GM19239 (cell line): ENCODE data around the gene SLC25A25.

Experiments used
- DNase-seq: peaks from one replicate; pipeline ENCODE4 v3.0.0; 2011; ENCODE audit warnings: low spot score; ENCODE audit not compliant: insufficient read length
- FAIRE-seq: peaks from 2 replicates; lab custom pipeline; 2011; peaks lifted over from hg19 to GRCh38; lab: Jason Lieb, UNC

Gene SLC25A25

DNA sequence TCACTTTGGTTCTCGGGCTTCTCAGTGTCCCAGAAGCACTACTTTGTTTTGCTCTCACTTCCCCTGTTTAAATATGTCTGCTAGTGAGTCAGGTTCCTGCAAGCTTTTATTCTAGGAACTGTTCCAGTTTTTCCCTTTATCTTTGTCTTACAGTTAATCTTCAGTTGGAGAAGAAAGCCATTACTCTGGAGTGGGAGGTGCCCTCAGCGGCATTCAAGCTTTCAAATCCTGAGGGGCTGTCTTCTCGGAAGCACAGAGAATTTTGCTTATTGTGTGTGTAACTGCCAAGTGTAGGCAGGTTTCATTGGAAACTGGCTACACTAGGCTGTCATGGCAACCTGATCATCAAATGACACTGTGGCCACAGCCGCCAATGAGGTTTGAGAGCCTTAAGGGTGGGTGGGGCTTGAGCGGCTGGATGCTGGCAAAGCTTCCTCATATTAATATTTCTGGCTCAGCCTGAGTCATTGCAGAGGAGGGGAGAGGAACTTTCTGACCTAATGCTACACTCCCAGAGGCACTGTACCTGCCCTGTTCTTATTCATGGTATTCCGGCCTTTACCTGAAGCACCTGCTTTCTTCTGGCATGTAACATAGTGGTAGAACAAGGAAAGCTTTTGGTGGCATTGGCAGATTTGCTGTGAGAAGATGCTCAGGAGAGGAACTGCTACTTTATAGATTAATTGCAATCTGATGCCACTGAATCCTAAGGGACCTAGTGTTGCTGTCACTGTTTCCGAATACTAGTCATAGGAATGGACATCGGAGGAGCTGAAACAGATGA, 26.3 kb downstream of the SLC25A25 start:
- peak; percentile 85 for DNase-seq
- peak; percentile 4 for FAIRE-seq

DNA sequence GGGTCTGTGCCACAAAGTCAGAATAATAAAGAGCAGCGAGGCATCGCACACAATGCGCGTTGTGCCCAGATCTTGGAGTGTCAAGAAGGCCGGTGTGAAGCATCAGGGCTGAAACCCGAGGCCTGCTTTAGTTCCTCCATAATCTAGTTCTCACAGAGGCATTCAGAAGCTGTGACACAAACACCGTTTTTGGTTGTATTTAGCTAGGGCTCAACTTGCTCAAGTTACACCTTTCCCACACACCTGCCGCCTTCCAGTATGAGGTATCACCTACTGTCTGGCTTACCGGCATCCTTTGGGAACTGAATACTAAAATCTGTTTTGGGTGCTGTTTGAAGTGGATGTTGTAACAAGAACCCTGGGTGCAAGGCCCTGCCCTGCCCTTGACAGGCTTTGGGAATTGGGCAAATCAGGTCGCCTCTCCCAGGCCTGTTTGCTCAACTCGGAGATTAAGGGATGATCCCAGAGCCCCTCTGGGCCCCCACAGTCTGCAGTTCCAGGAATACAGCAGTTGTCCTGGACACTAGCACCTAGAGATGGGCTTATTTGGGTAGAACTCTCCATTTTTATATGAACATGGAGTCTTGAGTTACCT, 27.0 kb downstream of the SLC25A25 start:
- no peak for DNase-seq
- no peak for FAIRE-seq

DNA sequence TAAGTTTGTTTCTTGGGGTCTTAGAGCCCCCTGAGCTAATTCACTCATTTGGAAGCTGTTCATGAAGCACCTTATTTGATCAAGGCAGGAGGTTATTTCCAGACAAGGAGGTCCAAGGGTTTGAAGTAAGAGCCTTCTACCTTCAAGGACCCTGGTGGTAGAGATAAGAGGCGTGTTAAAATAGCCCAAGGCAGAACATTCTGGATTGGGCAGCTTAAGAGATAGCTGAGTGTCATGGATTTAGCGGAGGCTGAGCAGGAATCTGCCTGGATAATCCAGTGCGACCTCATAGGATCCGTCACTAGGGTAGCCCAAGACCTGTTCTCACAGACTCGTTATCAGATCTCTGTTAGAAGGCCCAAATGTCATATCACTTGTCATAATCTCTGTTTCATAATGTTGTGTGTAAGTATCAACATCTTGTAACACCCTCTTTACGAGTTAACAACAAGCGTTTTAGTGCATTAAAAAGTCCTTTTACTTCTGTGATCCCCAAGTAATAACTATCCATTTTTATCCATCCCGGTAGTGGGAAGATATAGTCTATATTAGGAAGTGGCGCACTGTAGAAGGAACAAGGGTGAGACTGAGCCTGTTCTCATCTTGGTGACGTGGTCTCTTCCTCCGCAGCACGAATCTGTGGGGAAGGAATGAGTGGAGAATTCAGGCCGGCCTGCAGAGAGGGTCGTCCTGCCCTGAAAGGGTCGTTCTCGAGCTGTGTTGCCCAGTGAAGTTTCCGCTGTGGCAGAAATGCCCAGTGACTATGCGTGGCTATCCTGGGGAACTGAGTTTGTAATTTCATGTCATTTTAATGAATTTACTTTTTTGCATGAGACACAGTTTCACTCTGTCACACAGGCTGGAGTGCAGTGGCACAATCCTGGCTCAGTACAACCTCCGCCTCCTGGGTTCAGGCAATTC, 28.8 kb downstream of the SLC25A25 start:
- DNase-seq (no peak), FAIRE-seq (no peak)

DNA sequence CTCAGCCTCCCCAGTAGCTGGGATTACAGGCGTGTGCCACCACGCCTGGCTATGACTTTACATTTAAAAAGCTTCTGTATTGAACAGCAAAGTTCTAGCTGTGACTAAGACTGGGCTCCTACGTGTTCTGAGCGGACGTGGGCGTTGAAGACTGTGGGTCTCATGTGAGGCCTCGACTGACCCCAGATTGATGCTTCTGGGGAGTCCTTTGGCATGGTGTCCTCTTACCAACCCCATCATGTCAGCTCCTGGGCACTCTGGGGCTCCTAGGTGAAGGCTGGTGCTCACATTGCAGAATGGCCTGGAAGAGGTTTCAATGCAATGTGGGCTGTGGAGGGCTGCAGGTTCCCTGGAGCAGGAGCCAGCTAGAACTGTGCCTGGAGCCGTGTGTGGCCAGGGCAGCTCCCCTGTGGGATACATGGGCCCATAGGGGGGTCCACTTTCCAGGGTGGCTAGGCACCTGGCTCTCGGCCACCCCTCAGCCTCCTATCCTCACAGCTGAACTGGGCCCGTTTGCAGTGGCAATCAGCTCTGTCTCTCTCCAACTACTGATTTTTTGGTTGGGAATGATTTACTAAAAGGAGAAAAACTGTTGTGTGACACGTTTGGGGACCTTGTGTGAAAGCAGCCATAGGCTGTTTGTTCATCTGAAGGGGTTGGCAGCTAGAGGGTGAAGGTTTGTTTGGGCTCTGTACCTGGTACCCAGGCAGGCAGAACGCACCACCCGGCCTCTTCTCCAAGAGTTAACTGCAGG, 29.7 kb downstream of the SLC25A25 start:
- DNase-seq (no peak), FAIRE-seq (no peak)

DNA sequence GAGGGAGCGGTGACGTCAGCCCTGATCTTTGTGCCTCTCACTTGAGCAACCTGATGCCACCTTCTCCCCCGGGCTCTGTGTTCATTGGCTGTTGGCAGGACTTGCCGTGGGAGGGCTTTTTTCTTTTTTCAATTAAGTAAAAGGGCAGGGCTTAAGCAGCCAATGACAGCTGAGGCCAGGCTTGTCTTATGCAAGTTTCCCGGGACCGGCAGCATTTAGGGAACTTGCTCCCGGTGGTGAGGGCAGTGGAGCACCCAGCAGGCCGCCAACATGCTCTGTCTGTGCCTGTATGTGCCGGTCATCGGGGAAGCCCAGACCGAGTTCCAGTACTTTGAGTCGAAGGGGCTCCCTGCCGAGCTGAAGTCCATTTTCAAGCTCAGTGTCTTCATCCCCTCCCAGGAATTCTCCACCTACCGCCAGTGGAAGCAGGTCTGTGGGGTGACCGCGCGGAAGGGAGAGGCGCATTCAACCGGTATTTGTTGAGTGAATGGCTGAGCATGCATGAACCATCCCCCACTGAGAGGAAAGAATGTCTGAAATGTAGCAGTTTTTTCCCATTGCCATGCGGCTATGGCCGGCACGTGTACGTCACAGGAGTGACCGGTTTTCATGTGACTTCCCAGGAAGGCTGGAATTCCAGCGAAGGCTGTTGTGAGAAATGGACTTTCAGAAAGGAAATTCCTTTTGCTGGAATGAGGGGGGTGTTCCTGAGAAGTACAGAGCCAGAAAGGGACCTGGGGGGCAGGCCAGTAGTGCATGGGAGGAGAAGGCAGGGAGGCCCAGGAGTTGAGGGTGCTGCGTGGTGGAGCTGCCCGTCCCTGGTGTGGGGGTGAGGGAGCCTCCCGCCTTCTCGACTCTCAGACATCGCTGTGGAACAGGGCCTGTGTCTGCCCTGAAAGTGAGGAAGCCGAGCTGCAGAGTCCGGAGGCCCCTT, 30.5 kb downstream of the SLC25A25 start:
- DNase-seq (no peak), FAIRE-seq (no peak)

DNA sequence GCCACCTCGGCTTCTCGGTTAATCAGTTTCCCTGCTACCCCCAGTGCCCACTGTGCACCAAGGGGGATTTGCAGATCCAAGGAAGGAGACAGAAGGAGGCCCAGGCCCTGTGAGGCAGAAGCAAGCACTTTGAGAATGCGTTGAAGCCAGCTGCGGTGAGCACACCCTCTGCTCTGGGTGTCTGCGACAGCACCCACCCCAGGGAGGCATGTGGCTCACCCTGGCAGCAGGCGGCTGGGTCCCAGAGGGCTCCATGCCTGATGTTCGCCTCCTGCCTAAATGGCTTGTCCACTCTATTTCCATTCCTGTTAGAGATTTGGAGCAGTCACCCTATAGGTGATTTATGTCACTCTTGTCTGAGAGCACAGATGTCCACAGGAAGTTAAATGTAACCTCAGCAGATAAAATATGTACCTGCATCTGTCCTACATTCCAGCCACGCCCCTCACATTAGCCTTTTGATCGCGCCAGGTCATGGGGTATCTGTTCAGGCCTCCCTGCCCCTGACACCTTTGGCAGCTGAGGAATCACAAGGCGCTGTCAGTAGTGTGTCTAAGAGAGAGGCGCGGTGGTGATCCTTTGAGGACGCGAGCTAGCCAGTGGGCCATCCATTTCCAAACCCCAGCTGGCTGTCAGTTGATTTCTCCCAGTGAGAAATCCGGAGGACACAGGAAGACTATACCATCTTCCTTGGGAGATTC, 31.3 kb downstream of the SLC25A25 start:
- FAIRE-seq (no peak), DNase-seq (no peak)

DNA sequence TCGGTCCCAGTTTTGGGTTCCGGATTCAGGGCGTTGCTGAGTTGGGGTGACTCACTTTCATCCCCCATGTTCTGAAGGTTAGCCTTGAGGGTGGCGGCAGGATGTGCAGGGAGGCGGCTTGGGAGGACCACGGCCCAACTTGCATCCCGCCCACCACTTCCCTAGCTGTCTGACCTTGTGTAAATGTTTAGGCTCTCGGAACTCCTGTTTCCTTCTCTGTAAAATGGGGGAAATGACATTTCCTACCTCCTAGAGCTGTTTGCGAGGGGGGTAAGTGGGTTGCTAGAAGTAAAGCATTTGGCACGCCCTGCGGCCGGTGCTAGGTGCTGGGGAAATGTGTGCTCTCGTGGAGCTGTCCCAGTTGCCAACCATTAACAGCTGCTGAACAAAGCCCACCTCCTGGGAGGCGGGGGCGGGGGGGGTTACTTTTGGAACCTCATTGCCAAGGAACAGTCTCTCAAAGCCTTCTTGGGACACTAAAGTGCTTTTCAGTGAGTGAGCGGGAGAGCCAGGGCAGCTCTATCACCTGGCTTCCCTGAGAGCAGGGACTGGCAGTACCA, 32.0 kb downstream of the SLC25A25 start:
- no peak for FAIRE-seq
- no peak for DNase-seq

DNA sequence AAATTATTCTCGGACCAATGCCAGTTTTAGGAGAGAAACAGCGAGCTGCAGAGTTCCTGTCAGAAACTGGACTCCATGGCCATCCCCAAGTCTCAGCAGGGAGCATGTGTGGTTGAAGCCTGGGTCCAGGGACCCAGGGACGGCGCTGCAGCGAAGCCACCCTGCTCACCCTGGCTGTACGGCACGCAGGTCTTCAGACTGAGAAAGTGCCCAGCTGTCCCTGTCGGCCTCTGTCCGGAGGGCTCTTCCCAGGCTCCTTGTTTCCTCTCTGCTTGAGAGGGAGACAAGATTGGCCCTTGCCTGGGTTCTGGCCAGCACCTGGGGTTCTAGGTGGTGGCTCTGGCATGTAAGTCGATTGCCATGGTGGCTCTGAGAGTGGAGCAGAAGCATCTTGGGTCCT, 32.5 kb downstream of the SLC25A25 start:
- no peak for DNase-seq
- FAIRE-seq = no peak

DNA sequence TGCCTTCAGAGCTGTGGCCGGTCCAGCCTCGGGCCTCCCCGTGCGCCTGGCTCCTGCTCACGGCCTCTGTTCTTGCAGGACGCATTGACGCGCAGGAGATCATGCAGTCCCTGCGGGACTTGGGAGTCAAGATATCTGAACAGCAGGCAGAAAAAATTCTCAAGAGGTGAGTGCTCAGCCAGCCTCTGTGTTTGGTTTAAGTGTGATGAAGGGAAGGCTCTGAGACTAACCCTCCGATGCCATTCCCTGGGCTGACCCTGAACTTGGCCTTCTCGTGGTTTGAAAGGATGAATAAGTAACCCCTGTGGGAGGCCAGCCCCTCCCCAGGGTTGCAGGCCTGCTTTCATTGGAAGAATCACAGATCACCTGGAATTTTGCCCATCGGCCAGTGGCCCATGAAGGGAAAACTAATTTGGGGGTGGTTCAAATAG, 33.2 kb downstream of the SLC25A25 start:
- FAIRE-seq (no peak), DNase-seq (no peak)

DNA sequence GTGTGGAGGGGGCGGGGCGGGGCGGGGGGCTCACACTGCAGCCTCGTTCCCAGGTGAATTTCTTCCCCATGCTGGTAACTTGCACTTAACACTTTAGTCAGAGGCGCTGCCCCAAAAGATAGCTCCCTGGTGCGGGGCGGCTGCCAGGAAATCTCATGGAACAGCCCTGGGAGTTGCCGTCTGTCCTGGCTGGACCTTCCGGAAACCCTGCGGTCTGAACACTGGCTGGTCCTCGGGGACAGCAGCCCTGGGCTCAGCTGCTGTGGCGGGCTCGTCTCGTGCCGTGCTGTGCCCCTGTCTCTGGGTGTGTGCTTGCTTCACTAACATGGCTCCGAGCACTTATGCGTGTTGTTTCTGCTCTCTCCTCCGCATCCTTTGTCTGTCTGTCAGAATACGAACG, 33.7 kb downstream of the SLC25A25 start:
- DNase-seq (no peak), FAIRE-seq (no peak)

DNA sequence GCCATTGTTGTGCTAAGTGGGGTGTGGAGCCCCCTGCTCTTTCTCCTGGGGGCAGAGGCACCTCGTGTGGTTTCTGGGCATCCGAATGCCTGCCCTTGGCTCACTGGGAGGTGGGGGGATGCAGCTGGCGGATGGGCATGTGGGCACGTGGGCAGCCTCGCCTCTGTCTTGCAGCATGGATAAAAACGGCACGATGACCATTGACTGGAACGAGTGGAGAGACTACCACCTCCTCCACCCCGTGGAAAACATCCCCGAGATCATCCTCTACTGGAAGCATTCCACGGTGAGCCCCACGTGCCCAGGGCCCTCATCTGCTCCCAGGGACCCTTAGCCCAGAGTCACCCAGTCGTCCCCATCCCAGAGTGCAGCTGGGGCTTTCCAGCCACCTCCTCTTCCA, 34.2 kb downstream of the SLC25A25 start:
- DNase-seq = no peak
- FAIRE-seq = no peak

DNA sequence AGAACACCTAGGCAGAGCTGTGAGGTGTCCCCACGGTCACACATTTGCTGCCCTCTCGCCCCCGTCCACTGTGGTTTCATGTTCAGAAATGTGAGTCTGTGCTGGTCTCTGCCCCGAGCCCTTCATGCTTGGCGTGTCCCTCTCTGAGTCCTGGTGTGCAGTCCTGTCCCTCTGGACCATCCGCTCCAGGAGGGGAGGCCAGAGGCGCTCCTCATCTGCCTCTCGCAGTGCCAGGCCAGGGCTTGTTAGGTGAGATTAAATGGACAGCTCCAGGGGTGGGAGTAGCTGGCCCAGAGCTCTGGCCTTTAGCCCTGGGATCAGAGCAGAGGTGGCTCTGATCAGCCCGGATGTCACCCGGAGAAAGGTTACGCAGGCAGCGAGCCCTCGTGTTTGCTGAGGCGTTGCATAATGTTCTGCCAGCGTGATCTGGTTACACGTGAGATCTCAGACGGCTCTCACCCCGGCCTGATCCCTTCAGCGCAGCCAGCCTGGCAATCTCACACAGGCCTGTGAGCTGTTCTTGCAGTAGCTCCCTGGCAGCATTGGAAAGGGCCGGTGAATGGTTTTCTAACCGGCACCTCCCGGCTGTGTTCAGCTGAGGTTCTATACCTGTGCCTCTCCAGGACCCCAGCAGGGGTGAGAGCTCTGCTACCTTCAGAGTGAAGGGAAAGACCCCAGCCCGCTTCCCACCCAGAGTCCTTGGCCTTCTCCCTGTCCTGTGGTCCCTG, 35.0 kb downstream of the SLC25A25 start:
- FAIRE-seq = no peak
- DNase-seq = no peak

DNA sequence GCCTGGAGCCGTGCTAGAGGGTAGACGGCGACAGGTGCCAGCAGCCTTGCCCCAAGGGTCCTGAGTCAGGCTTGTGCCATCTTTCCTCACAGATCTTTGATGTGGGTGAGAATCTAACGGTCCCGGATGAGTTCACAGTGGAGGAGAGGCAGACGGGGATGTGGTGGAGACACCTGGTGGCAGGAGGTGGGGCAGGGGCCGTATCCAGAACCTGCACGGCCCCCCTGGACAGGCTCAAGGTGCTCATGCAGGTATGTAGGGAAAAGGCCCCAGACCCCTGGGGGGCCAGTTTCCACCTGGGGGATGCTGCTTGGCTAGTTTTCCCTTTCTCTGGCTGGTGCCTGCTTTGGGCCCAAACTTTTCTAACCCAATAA, 35.5 kb downstream of the SLC25A25 start:
- no peak for DNase-seq
- no peak for FAIRE-seq

DNA sequence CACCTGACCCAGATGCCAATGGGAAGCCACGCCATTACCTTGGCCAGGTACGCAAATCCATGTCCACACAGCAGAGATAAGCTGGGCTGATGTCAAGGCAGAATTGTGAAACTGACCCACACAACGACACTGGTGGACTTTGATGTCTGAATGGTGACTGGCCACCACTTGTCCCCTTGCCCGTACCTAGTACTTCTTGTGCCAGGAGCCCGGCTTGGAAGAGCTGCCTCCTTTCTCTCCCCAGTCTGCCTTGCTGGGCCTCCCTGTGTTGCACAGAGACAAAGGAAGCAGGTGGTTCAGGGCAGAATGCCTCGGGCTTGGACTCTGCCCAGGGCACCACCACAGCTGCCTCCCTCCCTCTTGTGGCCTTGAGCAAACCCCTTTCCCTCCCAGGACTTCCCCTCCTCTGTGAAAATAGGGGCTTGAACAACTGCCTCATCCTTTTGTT, 36.2 kb downstream of the SLC25A25 start:
- FAIRE-seq = no peak
- DNase-seq = no peak

DNA sequence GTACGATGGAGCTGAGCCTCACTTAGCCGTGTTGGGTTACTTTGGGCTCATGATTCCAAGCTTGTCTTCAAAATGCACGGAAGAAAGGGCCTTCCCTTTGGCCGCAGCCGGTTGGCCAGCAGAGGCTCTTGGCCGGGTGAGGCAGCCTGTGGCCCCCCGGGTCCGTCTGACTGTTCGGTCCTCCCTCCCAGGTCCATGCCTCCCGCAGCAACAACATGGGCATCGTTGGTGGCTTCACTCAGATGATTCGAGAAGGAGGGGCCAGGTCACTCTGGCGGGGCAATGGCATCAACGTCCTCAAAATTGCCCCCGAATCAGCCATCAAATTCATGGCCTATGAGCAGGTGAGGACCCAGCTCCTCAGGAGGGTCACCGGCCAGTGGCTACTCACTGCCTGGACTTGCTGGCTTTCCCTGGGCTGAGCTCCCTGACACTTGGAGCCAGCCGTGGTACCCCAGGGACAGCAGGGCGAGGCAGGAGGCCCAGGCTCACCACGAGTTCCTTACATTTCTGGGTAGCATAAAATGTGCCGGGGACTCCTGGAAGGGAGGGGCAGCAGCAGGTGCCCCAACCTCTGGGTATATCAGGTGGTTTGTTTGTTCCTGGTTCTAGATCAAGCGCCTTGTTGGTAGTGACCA, 37.6 kb downstream of the SLC25A25 start:
- DNase-seq = no peak
- no peak for FAIRE-seq

DNA sequence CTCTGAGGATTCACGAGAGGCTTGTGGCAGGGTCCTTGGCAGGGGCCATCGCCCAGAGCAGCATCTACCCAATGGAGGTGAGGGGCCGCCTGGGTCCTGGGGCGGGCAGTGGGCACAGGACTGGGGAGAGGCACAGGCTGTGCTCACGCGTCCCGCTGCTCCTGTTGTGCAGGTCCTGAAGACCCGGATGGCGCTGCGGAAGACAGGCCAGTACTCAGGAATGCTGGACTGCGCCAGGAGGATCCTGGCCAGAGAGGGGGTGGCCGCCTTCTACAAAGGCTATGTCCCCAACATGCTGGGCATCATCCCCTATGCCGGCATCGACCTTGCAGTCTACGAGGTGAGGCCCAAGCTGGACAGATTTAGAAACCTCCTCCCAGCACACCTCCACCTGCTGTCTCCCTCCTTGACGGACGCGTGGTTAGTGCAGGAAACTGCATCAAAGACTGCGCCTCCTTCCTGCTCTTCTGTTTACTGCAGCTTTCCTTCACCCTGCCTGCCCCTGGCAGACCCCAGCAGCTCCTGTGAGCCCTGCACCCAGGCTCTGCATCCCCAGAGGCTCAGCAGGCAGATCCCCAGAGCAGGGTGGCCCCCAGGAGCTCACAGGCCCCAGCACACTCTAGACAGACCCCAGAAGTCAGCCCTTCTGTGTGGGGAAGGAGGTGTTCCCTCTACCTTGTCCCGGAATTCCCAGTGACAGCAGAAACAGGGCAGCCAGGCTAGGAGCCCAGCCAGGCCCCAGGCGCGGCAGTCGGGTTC, 38.3 kb downstream of the SLC25A25 start:
- FAIRE-seq (no peak), DNase-seq (no peak)
